ENCODE results near the gene ZNF365. TPM values are rescaled to one million over a fixed set of nuclear protein-coding genes. Genes with fewer than 3 reads are reported as not detected.

The ZNF365 gene
- total RNA-seq, 4 donors from 2014 or later = 0.56 to 4.7 (median 1.2) TPM

DNA sequence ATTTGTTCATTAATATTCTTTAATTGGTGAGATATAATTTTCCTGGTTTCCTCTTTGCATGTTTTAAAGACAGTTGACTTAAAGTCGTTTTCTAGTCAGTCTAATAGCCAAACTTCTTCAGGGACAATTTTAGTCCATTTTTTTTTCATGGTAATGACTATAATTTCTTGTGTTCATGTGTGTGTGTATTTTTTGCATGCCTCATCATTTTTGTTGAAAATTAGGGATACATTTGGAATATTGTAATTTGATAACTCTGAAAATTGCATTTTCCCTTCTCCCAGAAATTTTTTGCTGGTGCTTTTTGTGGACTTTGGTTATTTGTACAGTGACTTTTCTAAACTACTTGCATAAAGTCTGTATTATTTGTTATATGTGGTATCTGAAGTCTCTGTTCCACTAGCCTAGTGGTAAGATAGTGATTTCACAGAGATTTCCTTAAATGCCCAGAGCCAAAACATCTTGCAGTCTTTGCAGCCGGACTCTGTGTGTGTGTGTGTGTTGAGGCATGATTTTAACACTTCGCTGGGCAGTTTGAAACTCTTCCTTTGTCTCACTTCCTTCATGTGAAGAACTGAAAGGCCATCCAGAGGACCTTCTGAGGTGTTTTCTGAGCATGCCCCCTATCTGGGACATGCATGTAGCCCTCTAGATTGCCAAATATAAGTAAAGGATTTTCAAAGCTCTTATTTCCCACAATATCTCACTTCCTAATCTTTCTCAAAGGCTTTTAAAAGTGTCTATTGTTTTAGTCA, 40.9 kb upstream of the ZNF365 start:
- no peak for DNase-seq
- H3K27ac ChIP-seq = no peak overlapping the region
- H3K36me3 ChIP-seq = no peaks in the 10 kb centered on the region
- no peaks in the 10 kb centered on the region for H3K9me3 ChIP-seq
- H3K27me3 ChIP-seq = no peaks in the 10 kb centered on the region
- TF ChIP-seq POLR2A (IDR thresholded peaks at IDR 0.05) = no peak
- H3K4me3 ChIP-seq = no peak overlapping the region
- 40 to 58% methylated on average over 3 of the region's 3 CpGs for WGBS, 2 donors
- intact Hi-C loops (cut with DNase I) = no loop called here
- H3K4me1 ChIP-seq = no peaks in the 10 kb centered on the region

DNA sequence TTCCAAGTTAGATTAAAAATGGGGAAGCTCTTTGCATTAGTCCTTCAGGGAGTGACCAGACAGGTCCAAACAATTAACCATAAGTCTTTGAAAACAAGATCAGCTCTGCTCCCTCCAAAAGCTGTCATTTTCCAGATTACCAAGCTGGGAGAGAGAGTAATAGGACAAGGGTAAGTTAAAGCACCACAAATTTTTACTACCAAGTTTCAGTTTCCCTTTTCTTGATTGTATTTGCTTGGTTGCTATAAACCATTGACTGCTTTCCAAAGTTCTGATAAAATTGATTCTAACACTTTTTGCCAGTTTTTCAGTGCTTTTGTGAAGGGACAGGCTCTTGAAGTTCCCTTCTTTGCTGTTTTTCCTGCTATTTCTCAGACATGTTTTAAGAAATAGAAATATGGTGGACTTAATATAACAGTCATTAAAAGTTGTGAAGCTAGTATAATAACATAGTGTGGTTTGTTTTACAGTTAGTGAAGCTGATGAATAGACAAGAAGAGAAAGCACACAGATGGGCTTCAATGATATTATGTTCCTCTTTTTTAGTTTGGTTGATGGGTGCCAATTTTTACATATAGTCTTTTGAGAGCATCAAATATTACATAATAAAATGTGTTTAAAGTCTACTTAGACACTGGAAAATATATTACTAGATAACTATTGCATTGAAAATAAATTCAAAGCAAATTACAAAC, 40.0 kb upstream of the ZNF365 start:
- Histone ChIP-seq H3K4me3 (no peak overlapping the region), H3K36me3 (no peaks in the 10 kb centered on the region), H3K9me3 (no peaks in the 10 kb centered on the region), H3K27ac (no peak overlapping the region), H3K27me3 (no peaks in the 10 kb centered on the region), H3K4me1 (no peaks in the 10 kb centered on the region)
- DNase-seq = no peak
- intact Hi-C loops (cut with DNase I) = no loop called here
- TF ChIP-seq, protein P1, sequence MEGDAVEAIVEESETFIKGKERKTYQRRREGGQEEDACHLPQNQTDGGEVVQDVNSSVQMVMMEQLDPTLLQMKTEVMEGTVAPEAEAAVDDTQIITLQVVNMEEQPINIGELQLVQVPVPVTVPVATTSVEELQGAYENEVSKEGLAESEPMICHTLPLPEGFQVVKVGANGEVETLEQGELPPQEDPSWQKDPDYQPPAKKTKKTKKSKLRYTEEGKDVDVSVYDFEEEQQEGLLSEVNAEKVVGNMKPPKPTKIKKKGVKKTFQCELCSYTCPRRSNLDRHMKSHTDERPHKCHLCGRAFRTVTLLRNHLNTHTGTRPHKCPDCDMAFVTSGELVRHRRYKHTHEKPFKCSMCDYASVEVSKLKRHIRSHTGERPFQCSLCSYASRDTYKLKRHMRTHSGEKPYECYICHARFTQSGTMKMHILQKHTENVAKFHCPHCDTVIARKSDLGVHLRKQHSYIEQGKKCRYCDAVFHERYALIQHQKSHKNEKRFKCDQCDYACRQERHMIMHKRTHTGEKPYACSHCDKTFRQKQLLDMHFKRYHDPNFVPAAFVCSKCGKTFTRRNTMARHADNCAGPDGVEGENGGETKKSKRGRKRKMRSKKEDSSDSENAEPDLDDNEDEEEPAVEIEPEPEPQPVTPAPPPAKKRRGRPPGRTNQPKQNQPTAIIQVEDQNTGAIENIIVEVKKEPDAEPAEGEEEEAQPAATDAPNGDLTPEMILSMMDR (IDR thresholded peaks at IDR 0.05) = no peak
- TF ChIP-seq POLR2A (IDR thresholded peaks at IDR 0.05) = no peak

DNA sequence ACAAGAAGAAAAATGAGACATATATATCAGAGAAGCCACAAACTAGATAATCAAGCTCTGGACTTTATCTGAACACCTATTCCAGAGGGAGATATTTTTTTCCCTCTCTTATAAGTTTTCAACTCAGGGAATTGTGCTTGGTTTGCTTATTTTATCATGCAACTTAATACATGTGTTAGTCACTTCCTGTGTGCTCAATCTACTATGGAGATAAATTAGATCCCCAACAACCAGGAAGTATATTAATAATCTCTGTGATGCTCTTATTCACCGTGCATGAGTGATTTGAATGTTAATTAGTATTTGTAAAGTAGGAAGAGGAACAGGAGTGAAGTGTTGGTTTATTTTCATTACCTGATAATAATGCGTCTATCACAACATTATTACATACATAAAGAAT, 38.8 kb upstream of the ZNF365 start:
- DNase-seq = no peak
- H3K36me3 ChIP-seq = no peaks in the 10 kb centered on the region
- 43 to 51% methylated on average over 2 of the region's 2 CpGs for WGBS, 2 donors
- H3K4me1 ChIP-seq = no peaks in the 10 kb centered on the region
- intact Hi-C loops (cut with DNase I) = no loop called here
- H3K4me3 ChIP-seq = no peak overlapping the region
- no peaks in the 10 kb centered on the region for H3K27me3 ChIP-seq
- no peaks in the 10 kb centered on the region for H3K9me3 ChIP-seq
- H3K27ac ChIP-seq = no peak overlapping the region
- no peak for TF ChIP-seq POLR2A (IDR thresholded peaks at IDR 0.05)
- TF ChIP-seq, protein P1 (IDR thresholded peaks at IDR 0.05) = no peak

DNA sequence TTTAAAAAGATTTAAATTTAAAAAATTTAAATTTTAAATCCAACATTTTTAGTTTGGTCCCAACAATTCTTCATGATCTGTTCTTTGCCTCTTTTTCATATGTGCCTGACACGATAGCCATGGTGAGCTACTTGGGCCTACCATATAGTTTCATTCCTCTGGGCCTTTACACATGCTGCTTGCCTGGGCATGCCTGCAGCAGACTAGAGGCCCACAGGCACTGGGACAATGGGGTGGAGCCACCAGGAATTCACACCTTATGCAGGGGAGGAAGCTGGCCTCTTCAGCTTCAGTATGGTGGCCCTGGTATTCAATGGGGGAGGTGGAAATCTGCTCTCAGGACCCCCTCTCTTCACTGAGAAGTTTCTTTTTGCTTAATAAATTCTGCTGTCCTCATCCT, 37.8 kb upstream of the ZNF365 start:
- TF ChIP-seq, protein P1 (IDR thresholded peaks at IDR 0.05) = no peak
- TF ChIP-seq POLR2A (IDR thresholded peaks at IDR 0.05) = no peak
- Histone ChIP-seq H3K27ac (no peak overlapping the region), H3K4me3 (no peak overlapping the region), H3K27me3 (no peaks in the 10 kb centered on the region), H3K9me3 (peaks cover 0 to 5% (median 0%) of the 10 kb centered on the region in 3 donors), H3K36me3 (no peaks in the 10 kb centered on the region), H3K4me1 (no peaks in the 10 kb centered on the region)
- intact Hi-C loops (cut with DNase I) = no loop called here
- 50 to 78% methylated on average over 1 of the region's 1 CpG for WGBS, 2 donors
- DNase-seq = no peak

DNA sequence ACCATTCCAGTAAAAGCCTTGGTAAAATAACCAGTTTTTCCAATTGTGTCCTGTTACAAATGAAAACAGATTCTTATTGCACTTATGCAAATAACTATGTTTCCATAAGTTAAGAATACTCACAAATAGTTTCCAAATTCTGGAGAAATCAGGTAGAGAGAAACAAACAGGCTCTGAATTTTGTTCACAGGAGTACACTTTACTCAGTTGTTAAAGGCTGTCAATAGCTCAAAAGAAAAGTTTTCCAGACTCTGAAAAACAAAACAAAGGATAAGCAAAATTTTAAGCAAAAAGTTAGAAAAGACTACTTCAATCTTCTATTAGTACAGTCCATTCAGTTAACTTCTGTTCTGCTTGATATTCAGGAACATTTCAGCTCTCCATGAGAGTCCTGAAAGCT, 32.8 kb upstream of the ZNF365 start:
- no peaks in the 10 kb centered on the region for H3K4me1 ChIP-seq
- intact Hi-C loops (cut with DNase I) = no loop called here
- no peaks in the 10 kb centered on the region for H3K27me3 ChIP-seq
- TF ChIP-seq, protein P1 (IDR thresholded peaks at IDR 0.05) = no peak
- TF ChIP-seq POLR2A (IDR thresholded peaks at IDR 0.05) = no peak
- DNase-seq = no peak
- peaks cover 0 to 33% (median 0%) of the 10 kb centered on the region in 3 donors for H3K9me3 ChIP-seq
- H3K27ac ChIP-seq = no peak overlapping the region
- no peaks in the 10 kb centered on the region for H3K36me3 ChIP-seq
- no peak overlapping the region for H3K4me3 ChIP-seq
